HG03520 (cell line): ENCODE measurements around the gene ULK2.
"Not testable (repeated sequence)": the region's sequence is repeated elsewhere in the genome, so short reads cannot be mapped to it uniquely, and the experiment has no call there.

ENCODE experiments used
- ATAC-seq: cut with Tn5 transposase; IDR thresholded peaks from one replicate; pipeline ENCODE4 v1.9.1; 2021; ENCODE audit warnings: mild to moderate bottlenecking, moderate library complexity; ENCODE audit not compliant: unreplicated experiment

Gene ULK2

GRCh38 chr17:19867329-19868078 lies at the start of gene ULK2:
TSS of gene ULK2 (minus strand) at chr17:19867936. CDS start at chr17:19867417, 519 bp downstream.
- ATAC-seq: no peak

- ATAC-seq: no peak
These were observed 47.7 kb upstream of the ULK2 start for GRCh38 chr17:19915245-19915978.

GRCh38 chr17:19911033-19911432 lies 43.3 kb upstream of the ULK2 start:
- ATAC-seq: no peak

- ATAC-seq: no peak
These were observed 41.4 kb upstream of the ULK2 start for GRCh38 chr17:19909139-19909538.

- ATAC-seq: no peak
These were observed 37.8 kb upstream of the ULK2 start for GRCh38 chr17:19905502-19905901.

- ATAC-seq: no peak
These were observed 37.2 kb upstream of the ULK2 start for GRCh38 chr17:19904924-19905323.

GRCh38 chr17:19904412-19904811 lies 36.7 kb upstream of the ULK2 start:
- no peak for ATAC-seq

- ATAC-seq: no peak
These were observed 33.1 kb upstream of the ULK2 start for GRCh38 chr17:19900809-19901208.

- no peak for ATAC-seq
These were observed 30.2 kb upstream of the ULK2 start for GRCh38 chr17:19897903-19898302.

- ATAC-seq: no peak
These were observed 29.5 kb upstream of the ULK2 start for GRCh38 chr17:19897090-19897837.

- no peak for ATAC-seq
These were observed 28.9 kb upstream of the ULK2 start for GRCh38 chr17:19896679-19897078.

GRCh38 chr17:19890554-19890953 lies 22.8 kb upstream of the ULK2 start:
- not testable (repeated sequence) for ATAC-seq

- not testable (repeated sequence) for ATAC-seq
These were observed 22.3 kb upstream of the ULK2 start for GRCh38 chr17:19890001-19890400.

GRCh38 chr17:19886116-19886515 lies 18.4 kb upstream of the ULK2 start:
- ATAC-seq: no peak

- ATAC-seq: no peak
These were observed 15.9 kb upstream of the ULK2 start for GRCh38 chr17:19883537-19884215.

GRCh38 chr17:19880393-19880792 lies 12.7 kb upstream of the ULK2 start:
- no peak for ATAC-seq

- ATAC-seq: no peak
These were observed 9.7 kb upstream of the ULK2 start for GRCh38 chr17:19877364-19877945.

GRCh38 chr17:19876529-19877161 lies 8.9 kb upstream of the ULK2 start:
- no peak for ATAC-seq

- no peak for ATAC-seq
These were observed 6.5 kb upstream of the ULK2 start for GRCh38 chr17:19874256-19874655.

- ATAC-seq: no peak
These were observed 5.6 kb upstream of the ULK2 start for GRCh38 chr17:19873346-19873745.
